Activated naive CD4-positive, alpha-beta T cell treated with anti-CD3 and anti-CD28 coated beads for 36 hours (primary cell): ENCODE measurements around the gene PHLDB2. TPM values are rescaled to one million over a fixed set of nuclear protein-coding genes. Genes with fewer than 3 reads are reported as not detected.

Experiments
- CTCF ChIA-PET: fragments of 350-600 bp; sonication (Branson Sonifier 250); formaldehyde crosslinking; loops from one replicate; lab custom pipeline; 2021; ENCODE audit warnings: antibody characterized with exemption; lab: Charles Lee
- DNase-seq: peaks from one replicate; pipeline ENCODE4 v3.0.0-alpha.2; 2020
- H3K27ac Mint-ChIP-seq: one replicate; pipeline ENCODE4 v1.8.0; 2021; ENCODE audit warnings: mild to moderate bottlenecking, mixed read lengths
- H3K27me3 Mint-ChIP-seq: one replicate; pipeline ENCODE4 v1.8.0; 2021; ENCODE audit warnings: low read depth, mixed read lengths
- H3K36me3 Mint-ChIP-seq: one replicate; pipeline ENCODE4 v1.8.0; 2021; ENCODE audit warnings: low read depth, mixed read lengths
- H3K4me1 Mint-ChIP-seq: one replicate; pipeline ENCODE4 v1.8.0; 2021; ENCODE audit warnings: low read depth, mixed read lengths
- H3K4me3 Mint-ChIP-seq: one replicate; pipeline ENCODE4 v1.8.0; 2021; ENCODE audit warnings: mild to moderate bottlenecking, moderate library complexity, mixed read lengths
- H3K9me3 Mint-ChIP-seq: one replicate; pipeline ENCODE4 v1.8.0; 2021; ENCODE audit warnings: mixed read lengths
- intact Hi-C: fragments of 100-400 bp; cut with micrococcal nuclease; formaldehyde crosslinking; loops from one replicate; pipeline ENCODE4 v1.15.1; 2023
- total RNA-seq, 2 experiments: library from RNA; stranded (reverse); gene quantifications; one replicate each; pipeline ENCODE4 v1.2.3, GENCODE V29; 2021

The PHLDB2 gene
- total RNA-seq, 2 experiments from 2014 or later, result 1.1 TPM

GRCh38 chr3:111890051-111890580, 31.1 kb downstream of the PHLDB2 start:
- CTCF ChIA-PET, result interaction anchor here (1.1 kb wide), 1 partner anchor 76 kb away, joined by 3 read pairs; no protein-coding TSS in a partner anchor
- H3K4me3 Mint-ChIP-seq, result no peak overlapping the region
- no peaks in the 10 kb centered on the region for H3K4me1 Mint-ChIP-seq
- H3K9me3 Mint-ChIP-seq, result no peaks in the 10 kb centered on the region
- intact Hi-C loops, result no loop called here
- H3K27ac Mint-ChIP-seq, result no peak overlapping the region
- no peaks in the 10 kb centered on the region for H3K36me3 Mint-ChIP-seq
- H3K27me3 Mint-ChIP-seq, result peaks cover 2% of the 10 kb centered on the region
- DNase-seq, result no peak

DNA sequence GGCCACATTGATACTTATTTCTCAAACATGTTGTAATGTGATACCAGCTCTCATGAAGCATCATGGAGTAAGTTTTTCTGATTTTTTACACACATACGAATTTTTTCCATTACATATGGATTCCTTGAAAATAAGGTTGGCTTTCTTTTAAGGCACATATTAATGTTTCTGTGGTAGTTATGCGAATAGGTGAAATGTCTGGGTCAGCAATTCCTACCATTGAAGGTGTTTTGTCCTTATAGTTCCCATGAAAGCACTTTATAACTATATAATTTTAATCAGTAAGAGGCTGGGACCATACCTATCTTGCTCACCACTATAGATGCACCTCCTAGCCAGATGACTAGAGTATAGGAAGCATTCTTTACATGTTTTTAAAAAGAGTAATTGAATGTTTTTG, 33.0 kb downstream of the PHLDB2 start:
- Mint-ChIP-seq H3K27ac (no peak overlapping the region), H3K4me3 (no peak overlapping the region), H3K36me3 (no peaks in the 10 kb centered on the region), H3K27me3 (peaks cover 2% of the 10 kb centered on the region), H3K4me1 (no peaks in the 10 kb centered on the region), H3K9me3 (no peaks in the 10 kb centered on the region)
- CTCF ChIA-PET, result no interaction called here
- no peak for DNase-seq
- intact Hi-C loops, result no loop called here

DNA sequence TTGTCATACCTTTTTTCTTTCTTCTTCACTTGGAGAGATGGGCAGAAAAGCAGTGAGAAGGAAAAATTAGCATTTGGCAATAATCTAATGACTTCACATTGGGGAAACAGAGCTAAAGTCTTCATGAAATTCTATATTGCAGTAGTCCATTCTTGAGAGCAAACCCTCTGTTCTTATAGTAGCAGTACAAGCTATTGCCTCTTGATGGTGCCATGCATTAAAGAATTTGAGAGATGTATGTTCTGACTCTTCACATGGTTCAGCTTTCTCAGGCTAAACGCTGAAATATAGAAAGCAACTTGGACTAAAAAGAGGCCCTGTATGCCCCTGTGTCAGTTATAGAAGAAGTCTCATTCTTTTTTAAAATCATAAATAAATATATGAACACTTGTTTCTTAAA, 36.0 kb downstream of the PHLDB2 start:
- Mint-ChIP-seq H3K4me3 (no peak overlapping the region), H3K4me1 (no peaks in the 10 kb centered on the region), H3K27ac (no peak overlapping the region), H3K9me3 (no peaks in the 10 kb centered on the region), H3K36me3 (no peaks in the 10 kb centered on the region), H3K27me3 (peaks cover 2% of the 10 kb centered on the region)
- intact Hi-C loops, result loop anchor here (1.0 kb wide), 3 partner anchors 72 to 148 kb away; no protein-coding TSS in a partner anchor
- no peak for DNase-seq
- CTCF ChIA-PET, result interaction anchor here (0.6 to 1.1 kb wide), 8 partner anchors 12 to 226 kb away, joined by 3 to 6 read pairs (median 4); no protein-coding TSS in a partner anchor

- no peak for DNase-seq
- intact Hi-C loops, result no loop called here
- no peak overlapping the region for H3K27ac Mint-ChIP-seq
- no peaks in the 10 kb centered on the region for H3K27me3 Mint-ChIP-seq
- CTCF ChIA-PET, result interaction anchor here (1.0 kb wide), 1 partner anchor 12 kb away, joined by 3 read pairs; no protein-coding TSS in a partner anchor
- no peak overlapping the region for H3K4me3 Mint-ChIP-seq
- H3K36me3 Mint-ChIP-seq, result no peaks in the 10 kb centered on the region
- H3K9me3 Mint-ChIP-seq, result no peaks in the 10 kb centered on the region
- H3K4me1 Mint-ChIP-seq, result peaks cover 3% of the 10 kb centered on the region
Observed at GRCh38 chr3:111899966-111900365, 40.9 kb downstream of the PHLDB2 start.

DNA sequence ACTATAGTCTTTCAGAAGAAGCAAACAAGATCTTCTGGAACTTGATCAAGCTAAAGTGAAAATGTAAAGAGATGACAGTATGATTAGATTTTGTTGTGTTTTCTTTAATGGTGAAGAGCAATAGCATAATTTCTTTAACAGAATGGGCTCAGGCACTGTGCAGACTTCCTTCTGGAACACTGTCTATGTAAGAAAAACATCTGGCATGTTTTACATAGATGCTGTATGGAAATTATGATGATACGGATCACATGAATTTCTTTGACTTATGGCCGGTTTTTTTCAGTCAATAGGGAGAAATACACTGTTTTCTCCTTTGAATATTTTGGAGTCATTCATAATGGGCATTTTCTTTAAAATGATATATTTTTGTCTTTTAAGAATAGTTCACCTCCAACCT, 42.6 kb downstream of the PHLDB2 start:
- DNase-seq, result no peak
- CTCF ChIA-PET, result no interaction called here
- no peak overlapping the region for H3K4me3 Mint-ChIP-seq
- H3K36me3 Mint-ChIP-seq, result no peaks in the 10 kb centered on the region
- intact Hi-C loops, result no loop called here
- H3K9me3 Mint-ChIP-seq, result no peaks in the 10 kb centered on the region
- no peak overlapping the region for H3K27ac Mint-ChIP-seq
- peaks cover 3% of the 10 kb centered on the region for H3K4me1 Mint-ChIP-seq
- no peaks in the 10 kb centered on the region for H3K27me3 Mint-ChIP-seq

GRCh38 chr3:111902534-111902933, 43.5 kb downstream of the PHLDB2 start:
- no peaks in the 10 kb centered on the region for H3K9me3 Mint-ChIP-seq
- intact Hi-C loops, result no loop called here
- CTCF ChIA-PET, result no interaction called here

DNA sequence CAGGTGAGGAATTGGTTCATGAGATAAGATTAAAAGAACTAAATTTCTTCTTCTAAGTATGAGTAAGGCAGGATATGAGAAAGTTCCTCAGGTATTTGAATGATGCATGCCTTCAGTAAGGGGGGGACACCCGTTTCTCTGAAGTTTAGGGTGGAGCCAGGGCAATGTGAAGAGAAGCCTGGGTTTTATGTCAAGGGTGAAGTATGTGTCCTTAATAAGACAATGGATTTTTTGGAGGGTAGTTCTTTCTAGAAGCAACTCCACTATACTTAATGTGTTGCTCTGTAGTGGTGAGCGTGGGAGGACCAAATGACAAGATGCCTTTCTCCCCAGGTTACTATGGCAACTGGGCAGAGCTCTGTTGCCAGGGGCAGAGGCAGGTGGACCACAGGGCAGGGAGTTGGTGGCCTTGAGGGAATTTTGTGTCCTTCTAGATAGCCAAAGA, 44.0 kb downstream of the PHLDB2 start:
- Mint-ChIP-seq H3K27ac (no peak overlapping the region), H3K4me1 (peaks cover 3% of the 10 kb centered on the region), H3K36me3 (no peaks in the 10 kb centered on the region), H3K9me3 (no peaks in the 10 kb centered on the region), H3K27me3 (no peaks in the 10 kb centered on the region), H3K4me3 (no peak overlapping the region)
- intact Hi-C loops, result no loop called here
- peak; percentile 39 for DNase-seq
- CTCF ChIA-PET, result interaction anchor here (1.0 kb wide), 1 partner anchor 10 kb away, joined by 6 read pairs; no protein-coding TSS in a partner anchor

More at GRCh38 chr3:111902534-111902933, 43.5 kb downstream of the PHLDB2 start:
- H3K4me1 Mint-ChIP-seq, result peaks cover 3% of the 10 kb centered on the region
- no peak for DNase-seq
- H3K36me3 Mint-ChIP-seq, result no peaks in the 10 kb centered on the region
- no peaks in the 10 kb centered on the region for H3K27me3 Mint-ChIP-seq
- H3K27ac Mint-ChIP-seq, result no peak overlapping the region
- no peak overlapping the region for H3K4me3 Mint-ChIP-seq

- intact Hi-C loops, result no loop called here
- no peak overlapping the region for H3K4me3 Mint-ChIP-seq
- no peak overlapping the region for H3K27ac Mint-ChIP-seq
- CTCF ChIA-PET, result interaction anchor here (1.0 kb wide), 2 partner anchors 11 to 64 kb away, joined by 4 to 6 read pairs; no protein-coding TSS in a partner anchor
- DNase-seq, result no peak
- H3K4me1 Mint-ChIP-seq, result peaks cover 3% of the 10 kb centered on the region
- no peaks in the 10 kb centered on the region for H3K27me3 Mint-ChIP-seq
- no peaks in the 10 kb centered on the region for H3K36me3 Mint-ChIP-seq
- no peaks in the 10 kb centered on the region for H3K9me3 Mint-ChIP-seq
Observed at GRCh38 chr3:111904376-111905241, 45.5 kb downstream of the PHLDB2 start.

GRCh38 chr3:111906656-111907055, 47.6 kb downstream of the PHLDB2 start:
- CTCF ChIA-PET, result interaction anchor here (0.6 to 0.7 kb wide), 2 partner anchors 12 to 17 kb away, joined by 3 to 4 read pairs; no protein-coding TSS in a partner anchor
- intact Hi-C loops, result no loop called here
- H3K4me1 Mint-ChIP-seq, result peaks cover 3% of the 10 kb centered on the region
- H3K27ac Mint-ChIP-seq, result no peak overlapping the region
- no peaks in the 10 kb centered on the region for H3K27me3 Mint-ChIP-seq
- no peaks in the 10 kb centered on the region for H3K36me3 Mint-ChIP-seq
- no peaks in the 10 kb centered on the region for H3K9me3 Mint-ChIP-seq
- no peak for DNase-seq
- no peak overlapping the region for H3K4me3 Mint-ChIP-seq

- CTCF ChIA-PET, result interaction anchor here (0.7 kb wide), 1 partner anchor 12 kb away, joined by 3 read pairs; no protein-coding TSS in a partner anchor
- no peak overlapping the region for H3K27ac Mint-ChIP-seq
- peaks cover 3% of the 10 kb centered on the region for H3K4me1 Mint-ChIP-seq
- no peaks in the 10 kb centered on the region for H3K36me3 Mint-ChIP-seq
- DNase-seq, result no peak
- H3K27me3 Mint-ChIP-seq, result no peaks in the 10 kb centered on the region
- intact Hi-C loops, result no loop called here
- no peaks in the 10 kb centered on the region for H3K9me3 Mint-ChIP-seq
- H3K4me3 Mint-ChIP-seq, result no peak overlapping the region
Observed at GRCh38 chr3:111907151-111907550, 48.1 kb downstream of the PHLDB2 start.

DNA sequence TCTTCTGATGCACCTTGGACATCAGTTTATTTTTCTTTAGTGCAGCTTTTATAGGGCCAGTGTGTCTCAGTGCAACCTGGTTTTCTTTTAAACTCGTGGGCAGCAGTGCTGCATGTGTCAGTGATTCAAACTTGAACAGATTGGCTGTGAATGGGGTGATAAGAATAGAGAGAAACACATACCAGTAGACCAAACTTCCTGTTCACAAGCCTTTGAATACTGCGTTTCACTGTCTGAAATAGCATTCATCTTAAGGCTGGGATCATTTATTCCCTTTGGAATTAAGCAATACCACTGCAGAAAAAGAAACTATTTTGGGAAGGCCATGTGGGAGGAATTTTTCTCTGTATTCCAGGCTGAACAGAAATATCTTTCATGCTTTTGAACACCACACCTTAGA, 51.7 kb downstream of the PHLDB2 start:
- DNase-seq, result no peak
- Mint-ChIP-seq H3K27ac (no peak overlapping the region), H3K9me3 (no peaks in the 10 kb centered on the region), H3K27me3 (no peaks in the 10 kb centered on the region), H3K4me3 (no peak overlapping the region), H3K4me1 (no peaks in the 10 kb centered on the region), H3K36me3 (no peaks in the 10 kb centered on the region)
- intact Hi-C loops, result no loop called here
- CTCF ChIA-PET, result interaction anchor here (1.6 kb wide), 1 partner anchor 15 kb away, joined by 3 read pairs; no protein-coding TSS in a partner anchor

DNA sequence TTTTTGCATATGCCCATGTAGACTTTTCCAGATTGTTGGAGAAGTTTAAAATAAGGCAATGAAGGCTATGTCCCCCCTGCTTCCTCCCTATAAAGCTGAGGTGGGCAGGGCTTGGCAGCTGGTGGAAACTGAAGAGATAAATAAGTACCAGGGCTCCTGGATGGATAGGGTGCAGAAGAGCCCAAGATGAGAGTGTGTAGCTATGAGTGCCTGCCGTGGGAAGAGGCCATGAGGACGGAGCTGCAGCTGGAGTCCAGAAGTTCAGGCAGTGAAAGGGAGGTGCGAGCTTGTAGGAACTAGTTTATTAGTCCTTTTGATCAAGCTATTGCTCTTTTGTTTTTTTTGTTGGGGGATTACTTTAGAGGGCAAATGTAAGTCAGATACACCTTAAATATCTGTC, 52.4 kb downstream of the PHLDB2 start:
- no peak for DNase-seq
- no peaks in the 10 kb centered on the region for H3K9me3 Mint-ChIP-seq
- CTCF ChIA-PET, result interaction anchor here (1.0 to 1.6 kb wide), 2 partner anchors 12 to 14 kb away, joined by 3 read pairs; no protein-coding TSS in a partner anchor
- H3K4me3 Mint-ChIP-seq, result no peak overlapping the region
- no peak overlapping the region for H3K27ac Mint-ChIP-seq
- H3K4me1 Mint-ChIP-seq, result no peaks in the 10 kb centered on the region
- no peaks in the 10 kb centered on the region for H3K36me3 Mint-ChIP-seq
- peaks cover 2% of the 10 kb centered on the region for H3K27me3 Mint-ChIP-seq
- intact Hi-C loops, result no loop called here
